ENCODE measurements around the gene PPP2R3A.

- TF ChIP-seq CTCF (conservative IDR thresholded peaks at IDR 0.05; ENCODE audit: low read length) (no peak), EZH2phosphoT487 (IDR thresholded peaks at IDR 0.05; ENCODE audit: borderline replicate concordance) (no peak)
These were observed 196.8 kb downstream of the PPP2R3A start for GRCh38 chr3:136162322-136162721.

Measured in Loucy (cell line).